WTC11 (cell line): ENCODE measurements around the gene BABAM2. TPM values are rescaled to one million over a fixed set of nuclear protein-coding genes. Genes with fewer than 3 reads are reported as not detected.
"Not testable (repeated sequence)": the region's sequence is repeated elsewhere in the genome, so short reads cannot be mapped to it uniquely, and the experiment has no call there.

Experiments
- ATAC-seq: fragments of 200-7000 bp; cut with Tn5 transposase; 2 replicates; pipeline ENCODE4 v1.10.0; 2021; ENCODE audit warnings: mild to moderate bottlenecking, moderate library complexity
- CTCF ChIA-PET: fragments of 300-600 bp; sonication (Branson Sonifier 250); formaldehyde crosslinking; loops from one replicate; lab custom pipeline; 2021; ENCODE audit warnings: antibody characterized with exemption; lab: Charles Lee
- POLR2A ChIA-PET: fragments of 350-600 bp; sonication (Branson Sonifier 250); formaldehyde crosslinking; loops from one replicate; lab custom pipeline; 2021; ENCODE audit warnings: antibody characterized with exemption; lab: Charles Lee
- DNase-seq: peaks from one replicate; pipeline ENCODE4 v3.0.0; 2021; ENCODE audit warnings: low spot score
- H3K27ac Mint-ChIP-seq: 2 replicates; pipeline ENCODE4 v1.8.0; 2021; ENCODE audit warnings: mixed read lengths
- H3K27me3 Mint-ChIP-seq: 2 replicates; pipeline ENCODE4 v1.8.0; 2021; ENCODE audit warnings: low read depth, mild to moderate bottlenecking, moderate library complexity, mixed read lengths
- H3K36me3 Mint-ChIP-seq: 2 replicates; pipeline ENCODE4 v1.8.0; 2021; ENCODE audit warnings: mixed read lengths
- H3K4me1 Mint-ChIP-seq: 2 replicates; pipeline ENCODE4 v1.8.0; 2022; ENCODE audit warnings: mixed read lengths
- H3K4me3 Mint-ChIP-seq: 2 replicates; pipeline ENCODE4 v1.8.0; 2021; ENCODE audit warnings: mild to moderate bottlenecking, moderate library complexity, mixed read lengths
- H3K9me3 Mint-ChIP-seq: 2 replicates; pipeline ENCODE4 v1.8.0; 2021; ENCODE audit warnings: mixed read lengths
- CBFB ChIP-seq: sonication (generic); formaldehyde crosslinking; IDR thresholded peaks from 2 replicates; pipeline ENCODE4 v1.8.1; 2022; ENCODE audit warnings: mild to moderate bottlenecking, low read depth, missing genetic modification reagents
- CREM ChIP-seq: sonication (generic); formaldehyde crosslinking; IDR thresholded peaks from 2 replicates; pipeline ENCODE4 v1.8.1; 2022; ENCODE audit warnings: mild to moderate bottlenecking, missing genetic modification reagents, moderate library complexity
- E2F5 ChIP-seq: sonication (generic); formaldehyde crosslinking; IDR thresholded peaks from 2 replicates; pipeline ENCODE4 v1.8.1; 2022; ENCODE audit warnings: mild to moderate bottlenecking, moderate library complexity, missing genetic modification reagents
- ESRRA ChIP-seq: sonication (generic); formaldehyde crosslinking; IDR thresholded peaks from 2 replicates; pipeline ENCODE4 v1.8.1; 2022; ENCODE audit warnings: mild to moderate bottlenecking, missing genetic modification reagents, borderline replicate concordance
- IRF1 ChIP-seq: sonication (generic); formaldehyde crosslinking; IDR thresholded peaks from 2 replicates; pipeline ENCODE4 v1.8.0; 2023; ENCODE audit warnings: missing genetic modification reagents
- MLX ChIP-seq: sonication (generic); formaldehyde crosslinking; IDR thresholded peaks from 2 replicates; pipeline ENCODE4 v1.8.1; 2023; ENCODE audit warnings: mild to moderate bottlenecking, missing genetic modification reagents, moderate library complexity
- NR1H2 ChIP-seq: sonication (generic); formaldehyde crosslinking; IDR thresholded peaks from 2 replicates; pipeline ENCODE4 v1.9.0; 2021; ENCODE audit warnings: mild to moderate bottlenecking, moderate library complexity, missing genetic modification reagents
- PRDM15 ChIP-seq: sonication (generic); formaldehyde crosslinking; IDR thresholded peaks from 2 replicates; pipeline ENCODE4 v1.8.0; 2022; ENCODE audit warnings: missing genetic modification reagents
- SP1 ChIP-seq: sonication (generic); formaldehyde crosslinking; conservative IDR thresholded peaks from 2 replicates; pipeline ENCODE4 v1.8.1; 2022; ENCODE audit warnings: missing genetic modification reagents
- STAT6 ChIP-seq: sonication (generic); formaldehyde crosslinking; conservative IDR thresholded peaks from 2 replicates; pipeline ENCODE4 v1.8.1; 2023; ENCODE audit warnings: mild to moderate bottlenecking, low read depth, missing genetic modification reagents, moderate library complexity
- TP53 ChIP-seq: sonication (generic); formaldehyde crosslinking; IDR thresholded peaks from 2 replicates; pipeline ENCODE4 v1.8.1; 2023; ENCODE audit warnings: mild to moderate bottlenecking, missing genetic modification reagents
- ZBTB21 ChIP-seq: sonication (generic); formaldehyde crosslinking; IDR thresholded peaks from 2 replicates; pipeline ENCODE4 v1.8.1; 2023; ENCODE audit warnings: mild to moderate bottlenecking, missing genetic modification reagents, borderline replicate concordance
- ZNF232 ChIP-seq: sonication (generic); formaldehyde crosslinking; IDR thresholded peaks from 2 replicates; pipeline ENCODE4 v1.8.0; 2022; ENCODE audit warnings: mild to moderate bottlenecking, missing genetic modification reagents
- ZNF263 ChIP-seq: sonication (generic); formaldehyde crosslinking; IDR thresholded peaks from 2 replicates; pipeline ENCODE4 v1.8.1; 2022; ENCODE audit warnings: low read depth, mild to moderate bottlenecking, moderate library complexity, missing genetic modification reagents
- ZNF416 ChIP-seq: fragments of 250-450 bp; sonication (Bioruptor Pico); IDR thresholded peaks from 2 replicates; pipeline ENCODE4 v1.9.0; 2021; ENCODE audit warnings: mild to moderate bottlenecking, inconsistent platforms
- ZNF512 ChIP-seq: sonication (generic); formaldehyde crosslinking; IDR thresholded peaks from 2 replicates; pipeline ENCODE4 v1.8.1; 2022; ENCODE audit warnings: missing genetic modification reagents, borderline replicate concordance
- total RNA-seq: library from RNA; stranded (reverse); gene quantifications from 3 replicates; pipeline ENCODE4 v1.2.3, GENCODE V29; 2021

The BABAM2 gene
- total RNA-seq, 1 experiment from 2014 or later, result 16.5 TPM

GRCh38 chr2:28334527-28334894 lies 444.0 kb downstream of the BABAM2 start:
- Mint-ChIP-seq H3K27me3 (no peaks in the 10 kb centered on the region; the same call in 1 of the 2 replicates), H3K36me3 (no peaks in the 10 kb centered on the region), H3K4me1 (peaks cover 7% of the 10 kb centered on the region; the same call in 1 of the 2 replicates), H3K4me3 (no peak overlapping the region), H3K27ac (no peak overlapping the region), H3K9me3 (no peaks in the 10 kb centered on the region)
- ATAC-seq, result no peak
- DNase-seq, result no peak
- POLR2A ChIA-PET, result no interaction called here
- TF ChIP-seq SP1 (CRISPR knock-in tag) (no peak), E2F5 (CRISPR knock-in tag) (no peak), CBFB (CRISPR knock-in tag) (no peak), IRF1 (CRISPR knock-in tag) (no peak), NR1H2 (CRISPR knock-in tag) (no peak), TP53 (CRISPR knock-in tag) (no peak), ZNF263 (CRISPR knock-in tag) (no peak), CREM (CRISPR knock-in tag) (no peak), ZNF416 (no peak), PRDM15 (CRISPR knock-in tag) (no peak), ZNF232 (CRISPR knock-in tag) (no peak), ZNF512 (CRISPR knock-in tag) (no peak), STAT6 (no peak), ZBTB21 (CRISPR knock-in tag) (no peak), ESRRA (CRISPR knock-in tag) (no peak), MLX (CRISPR knock-in tag) (no peak)
- CTCF ChIA-PET, result no interaction called here

GRCh38 chr2:28335265-28335664 lies 444.7 kb downstream of the BABAM2 start:
- CTCF ChIA-PET, DNase-seq, H3K27ac Mint-ChIP-seq, ATAC-seq, H3K36me3 Mint-ChIP-seq, H3K9me3 Mint-ChIP-seq, H3K4me3 Mint-ChIP-seq, H3K4me1 Mint-ChIP-seq, H3K27me3 Mint-ChIP-seq, POLR2A ChIA-PET: not testable (repeated sequence)
